GM23338 (cell line): ENCODE data around the gene ARL5B.
"Not testable (repeated sequence)": the region's sequence is repeated elsewhere in the genome, so short reads cannot be mapped to it uniquely, and the experiment has no call there.

Experiments
- CREB1 ChIP-seq: fragments of 250-450 bp; sonication (Bioruptor Pico); IDR thresholded peaks from 2 replicates; pipeline ENCODE4 v1.5.0; 2020; ENCODE audit warnings: low read depth, mild to moderate bottlenecking, moderate library complexity
- CTCF ChIP-seq, 2 experiments: fragments of 200-600 bp in 1 of 2; sonication (generic) in 1 of 2; conservative IDR thresholded peaks; 2 replicates each; pipeline versions ENCODE4 v1.5.1 to v1.6.1; 2016 to 2017; ENCODE audit warnings: antibody characterized with exemption in 2 of 2, low read depth in 2 of 2, mild to moderate bottlenecking in 2 of 2, moderate library complexity in 1 of 2
- EZH2 ChIP-seq: fragments of 200-600 bp; sonication (generic); IDR thresholded peaks from one replicate; pipeline ENCODE4 v1.8.0; 2017; ENCODE audit warnings: antibody characterized with exemption, mild to moderate bottlenecking, low read depth; ENCODE audit not compliant: unreplicated experiment
- POLR2AphosphoS5 ChIP-seq: IDR thresholded peaks from 2 replicates; pipeline ENCODE4 v1.6.1; 2016; ENCODE audit warnings: antibody characterized with exemption, low read depth
- REST ChIP-seq: IDR thresholded peaks from one replicate; pipeline ENCODE4 v1.6.1; 2018; ENCODE audit warnings: antibody characterized with exemption; ENCODE audit not compliant: unreplicated experiment

- not testable (repeated sequence) for TF ChIP-seq CTCF (conservative IDR thresholded peaks at IDR 0.05; ENCODE audit: low read depth in 2 of 2); POLR2AphosphoS5; REST; EZH2; CREB1 (CRISPR knock-in tag)
Measured at GRCh38 chr10:18623671-18624070, 35.6 kb upstream of the ARL5B start.
